Endothelial cell of umbilical vein (primary cell): ENCODE measurements around the gene KIF20B. TPM values are rescaled to one million over a fixed set of nuclear protein-coding genes. Genes with fewer than 3 reads are reported as not detected.

Experiments
- BruUV-seq: library from RNA; stranded (reverse); fragments of 400-500 nt; replicated peaks from 2 replicates; lab custom pipeline; 2021; lab: Mats Ljungman, UMichigan
- CTCF ChIA-PET: fragments of 300-600, 350-600 bp; sonication (Branson Sonifier 250); formaldehyde crosslinking; loops from one replicate; lab custom pipeline; 2021; ENCODE audit warnings: antibody characterized with exemption, inconsistent platforms; lab: Charles Lee
- POLR2A ChIA-PET: fragments of 300-600, 350-600 bp; sonication (Branson Sonifier 250); formaldehyde crosslinking; loops from one replicate; lab custom pipeline; 2021; ENCODE audit warnings: antibody characterized with exemption, inconsistent platforms; lab: Charles Lee
- DNase-seq: peaks from one replicate; pipeline ENCODE4 v3.0.0-alpha.2; 2011; ENCODE audit warnings: low read depth, low spot score
- FAIRE-seq: peaks from 2 replicates; lab custom pipeline; 2011; peaks lifted over from hg19 to GRCh38; lab: Jason Lieb, UNC
- H2AFZ ChIP-seq: 2 replicates; pipeline ENCODE4 v1.6.0; 2012; ENCODE audit warnings: low read depth, low read length, control low read depth, inconsistent platforms
- H3K27ac ChIP-seq: 2 replicates; pipeline ENCODE4 v1.5.1; 2011; ENCODE audit warnings: low read depth, mild to moderate bottlenecking, control low read depth, low read length, moderate library complexity; ENCODE audit not compliant: insufficient read depth
- H3K27me3 ChIP-seq, 2 experiments: 2 replicates each; pipeline versions ENCODE4 v1.6.0 to v1.6.1; 2011; ENCODE audit warnings: low read length in 2 of 2, mixed read lengths in 1 of 2; ENCODE audit not compliant: control insufficient read depth in 2 of 2, insufficient read depth in 2 of 2
- H3K36me3 ChIP-seq, 2 experiments: 2 replicates in 1 of 2; 3 replicates in 1 of 2; pipeline ENCODE4 v1.5.1; 2011; ENCODE audit warnings: low read length in 2 of 2, mild to moderate bottlenecking in 1 of 2, moderate library complexity in 1 of 2; ENCODE audit not compliant: control insufficient read depth in 2 of 2, insufficient read depth in 2 of 2; ENCODE audit errors: extremely low read depth in 1 of 2
- H3K4me1 ChIP-seq: 3 replicates; pipeline ENCODE4 v1.5.1; 2011; ENCODE audit warnings: mild to moderate bottlenecking, low read length; ENCODE audit not compliant: control insufficient read depth, insufficient read depth; ENCODE audit errors: extremely low read depth
- H3K4me2 ChIP-seq: 2 replicates; pipeline ENCODE4 v1.6.1; 2011; ENCODE audit warnings: low read length, control low read depth, mixed read lengths; ENCODE audit not compliant: insufficient read depth
- H3K4me3 ChIP-seq, 3 experiments: fragments of 200-600 bp in 1 of 3; sonication (generic), shearing (Covaris generic) in 1 of 3; replicated peaks in 1 of 3; 2 replicates each; pipeline ENCODE4 v1.5.1; 2011 to 2016; ENCODE audit warnings: control low read depth in 3 of 3, low read length in 3 of 3, mild to moderate bottlenecking in 2 of 3, inconsistent platforms in 1 of 3, low read depth in 1 of 3, moderate library complexity in 1 of 3; ENCODE audit not compliant: insufficient read depth in 1 of 3
- H3K79me2 ChIP-seq: 2 replicates; pipeline ENCODE4 v1.6.0; 2012; ENCODE audit warnings: low read length, inconsistent platforms; ENCODE audit not compliant: control insufficient read depth, insufficient read depth
- H3K9ac ChIP-seq: replicated peaks from 2 replicates; pipeline ENCODE3; 2011; ENCODE audit warnings: low read length, control low read depth; ENCODE audit not compliant: insufficient read depth; ENCODE audit errors: extremely low read depth
- H3K9me1 ChIP-seq: replicated peaks from 3 replicates; pipeline ENCODE4 v1.6.0; 2011; ENCODE audit warnings: mild to moderate bottlenecking, low read length; ENCODE audit not compliant: control insufficient read depth, insufficient read depth; ENCODE audit errors: extremely low read depth
- H3K9me3 ChIP-seq: replicated peaks from 2 replicates; pipeline ENCODE4 v1.5.1; 2012; ENCODE audit warnings: low read length, inconsistent platforms; ENCODE audit not compliant: control insufficient read depth, insufficient read depth
- H4K20me1 ChIP-seq: replicated peaks from 2 replicates; pipeline ENCODE3; 2011; ENCODE audit warnings: mild to moderate bottlenecking, low read length; ENCODE audit not compliant: control insufficient read depth, insufficient read depth; ENCODE audit errors: extremely low read depth
- CTCF ChIP-seq, 2 donors: IDR thresholded peaks; 1 replicate in 1 of 2; 2 replicates in 1 of 2; pipeline ENCODE4 v1.5.1; 2011; ENCODE audit warnings: low read length in 2 of 2, mild to moderate bottlenecking in 2 of 2, moderate library complexity in 2 of 2, control low read depth in 1 of 2, inconsistent platforms in 1 of 2, low read depth in 1 of 2; ENCODE audit not compliant: insufficient read depth in 1 of 2; ENCODE audit errors: extremely low read depth in 1 of 2
- EZH2 ChIP-seq: IDR thresholded peaks from 2 replicates; pipeline ENCODE4 v1.6.1; 2012; ENCODE audit warnings: borderline replicate concordance, low read depth, mild to moderate bottlenecking, moderate library complexity, low read length, inconsistent platforms; ENCODE audit not compliant: severe bottlenecking
- FOS ChIP-seq: IDR thresholded peaks from 2 replicates; pipeline ENCODE4 v1.6.1; 2011; ENCODE audit warnings: mild to moderate bottlenecking, low read length, moderate library complexity, borderline replicate concordance; ENCODE audit not compliant: insufficient read depth
- GATA2 ChIP-seq: IDR thresholded peaks from 2 replicates; pipeline ENCODE4 v1.7.0; 2011; ENCODE audit warnings: low read depth, mild to moderate bottlenecking, moderate library complexity, mixed read lengths, low read length; ENCODE audit not compliant: insufficient read length, insufficient read depth
- JUN ChIP-seq: IDR thresholded peaks from 2 replicates; pipeline ENCODE4 v1.6.1; 2011; ENCODE audit warnings: borderline replicate concordance, low read depth; ENCODE audit not compliant: insufficient read length, insufficient read depth
- MAX ChIP-seq: IDR thresholded peaks from 2 replicates; pipeline ENCODE4 v1.6.1; 2011; ENCODE audit not compliant: insufficient read depth, insufficient read length
- MYC ChIP-seq: IDR thresholded peaks from one replicate; pipeline ENCODE4 v1.6.1; 2011; ENCODE audit warnings: mild to moderate bottlenecking, low read depth, low read length
- POLR2A ChIP-seq: IDR thresholded peaks from 2 replicates; pipeline ENCODE4 v1.6.1; 2012; ENCODE audit warnings: low read depth, mild to moderate bottlenecking, control low read depth, low read length
- POLR2AphosphoS5 ChIP-seq: IDR thresholded peaks from 2 replicates; pipeline ENCODE4 v1.6.1; 2012; ENCODE audit warnings: low read depth, mild to moderate bottlenecking, control low read depth, low read length, moderate library complexity; ENCODE audit not compliant: insufficient read depth
- dilution Hi-C: fragments of 300-500 bp; cut with MboI; formaldehyde crosslinking; loops from one replicate; pipeline ENCODE4 v1.15.0; 2019; ENCODE audit warnings: low sequenced_read_pairs; ENCODE audit not compliant: extremely low pct_ligation_motif_present
- intact Hi-C: fragments of 100-400 bp; cut with micrococcal nuclease; formaldehyde crosslinking; loops from one replicate; pipeline ENCODE4 v1.10.0; 2022
- polyA plus RNA-seq, 4 experiments: library from polyadenylated mRNA; depleted of rRNA in 3 of 4; stranded (reverse) in 3 of 4; unstranded in 1 of 4; fragments of >200 nt; gene quantifications; 2 replicates each; pipeline versions ENCODE4 v1.2.1 to v1.2.3, GENCODE V29; 2011 to 2012; ENCODE audit warnings: missing spikeins in 1 of 4
- total RNA-seq: library from RNA; stranded (reverse); gene quantifications from 2 replicates; pipeline ENCODE4 v1.2.3, GENCODE V29; 2021

Gene KIF20B
- total and polyA plus RNA-seq, 2 donors (not counting 3 experiments of a cell fraction or from before 2014, with no cell fraction given) = 2.6 to 39.7 TPM

GRCh38 chr10:89707372-89707771 lies 6.0 kb downstream of the KIF20B start:
- ChIA-PET POLR2A (no interaction called here), CTCF (no interaction called here)
- no peak for TF ChIP-seq EZH2
- no peak for TF ChIP-seq CTCF (IDR thresholded peaks at IDR 0.05; ENCODE audit: extremely low read depth in 1 of 2, insufficient read depth in 1 of 2, low read depth in 1 of 2, low read length in 2 of 2)
- TF ChIP-seq FOS = no peak
- no peak for TF ChIP-seq POLR2AphosphoS5
- no peak for TF ChIP-seq JUN
- no peak for TF ChIP-seq MYC
- no peak for TF ChIP-seq GATA2
- TF ChIP-seq POLR2A = no peak
- no peak for TF ChIP-seq MAX
- H3K79me2 ChIP-seq = peaks cover 92% of the 10 kb centered on the region
- intact Hi-C loops = loop anchor here (10.0 kb wide), 1 partner anchor 433 kb away; no protein-coding TSS in a partner anchor
- DNase-seq (no peak), FAIRE-seq (no peak)
- peaks cover 9% of the 10 kb centered on the region for H3K4me1 ChIP-seq
- H3K4me3 ChIP-seq = no peak overlapping the region
- H3K9me3 ChIP-seq = no peaks in the 10 kb centered on the region
- no peaks in the 10 kb centered on the region for H4K20me1 ChIP-seq
- H3K27me3 ChIP-seq = no peaks in the 10 kb centered on the region
- no TSS peak for BruUV-seq
- H3K27ac ChIP-seq = no peak overlapping the region
- peak overlapping the region; percentile 32 for H2AFZ ChIP-seq
- no peak overlapping the region for H3K9ac ChIP-seq
- H3K4me2 ChIP-seq = no peak overlapping the region
- H3K36me3 ChIP-seq = peaks cover 0 to 4% of the 10 kb centered on the region in 2 experiments
- dilution Hi-C loops = no loop called here
- H3K9me1 ChIP-seq = no peaks in the 10 kb centered on the region
